HepG2 (cell line): Measurements from ENCODE around the gene GRIK5.

ENCODE experiments used
- ETV5 ChIP-seq: IDR thresholded peaks from 2 replicates; pipeline ENCODE4 v1.6.1; 2018; ENCODE audit warnings: missing biosample characterization, missing genetic modification reagents, inconsistent platforms, borderline replicate concordance
- EZH2 ChIP-seq: conservative IDR thresholded peaks from 2 replicates; pipeline ENCODE4 v1.6.1; 2012; ENCODE audit warnings: mild to moderate bottlenecking, low read depth, low read length, moderate library complexity
- MBD4 ChIP-seq: IDR thresholded peaks from 2 replicates; pipeline ENCODE4 v1.6.1; 2012; ENCODE audit warnings: low read length, inconsistent platforms, borderline replicate concordance
- POLR2A ChIP-seq, 2 experiments: IDR thresholded peaks; 2 replicates each; pipeline ENCODE4 v1.6.1; 2011; ENCODE audit warnings: low read depth in 2 of 2, low read length in 2 of 2, mild to moderate bottlenecking in 1 of 2, moderate library complexity in 1 of 2; ENCODE audit not compliant: insufficient read depth in 1 of 2
- SP1 ChIP-seq, 2 experiments: fragments of 450-650 bp in 1 of 2; sonication (generic) in 1 of 2; formaldehyde crosslinking in 1 of 2; IDR thresholded peaks; 2 replicates each; pipeline versions ENCODE4 v1.4.0 to v1.6.1; 2016 to 2020; ENCODE audit warnings: missing genetic modification reagents in 1 of 2
- TBL1XR1 ChIP-seq: fragments of 150-350 bp; IDR thresholded peaks from 2 replicates; pipeline ENCODE4 v1.6.1; 2014; ENCODE audit warnings: borderline replicate concordance, low read length; ENCODE audit not compliant: partially characterized antibody
- YY1 ChIP-seq: IDR thresholded peaks from 2 replicates; pipeline ENCODE4 v1.6.1; 2011; ENCODE audit warnings: low read length, low read depth, moderate library complexity, mild to moderate bottlenecking; ENCODE audit not compliant: insufficient read depth, insufficient replicate concordance
- ZMYM2 ChIP-seq: sonication (generic); formaldehyde crosslinking; IDR thresholded peaks from 2 replicates; pipeline ENCODE4 v1.8.0; 2022; ENCODE audit warnings: mild to moderate bottlenecking, missing genetic modification reagents
- ZNF232 ChIP-seq: sonication (generic); formaldehyde crosslinking; IDR thresholded peaks from 2 replicates; pipeline ENCODE4 v1.4.0; 2020; ENCODE audit warnings: missing genetic modification reagents, borderline replicate concordance
- TF ChIP-seq, protein P1 (sequence below): sonication (generic); formaldehyde crosslinking; IDR thresholded peaks from 2 replicates; pipeline ENCODE4 v1.5.0; 2020; ENCODE audit warnings: missing genetic modification reagents
- TF ChIP-seq, protein P2 (sequence below), 2 experiments: IDR thresholded peaks; 2 replicates each; pipeline ENCODE4 v1.6.1; 2011 to 2012; ENCODE audit warnings: low read length in 2 of 2, borderline replicate concordance in 1 of 2, low read depth in 1 of 2, mild to moderate bottlenecking in 1 of 2, moderate library complexity in 1 of 2

DNA sequence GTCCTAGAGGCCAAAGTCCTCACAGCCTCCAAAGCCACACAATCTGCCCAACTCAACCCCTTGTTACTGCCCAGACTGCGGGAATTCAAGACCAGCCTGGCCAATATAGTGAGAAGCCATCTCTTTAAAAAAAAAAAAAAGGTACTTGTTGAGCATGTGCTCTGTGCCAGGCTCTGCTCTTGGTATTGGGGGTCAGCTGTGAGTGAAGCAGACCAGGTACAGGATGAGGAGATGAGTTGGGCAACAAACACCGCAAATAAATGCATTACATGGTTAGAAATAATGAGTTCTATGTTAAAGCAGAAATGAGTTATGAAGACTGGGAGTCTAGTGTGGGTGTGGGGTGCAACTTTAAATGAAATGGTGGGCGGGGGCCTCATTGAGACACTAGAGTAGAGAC, 9.9 kb downstream of the GRIK5 start:
- TF ChIP-seq MBD4 (no peak), YY1 (no peak), ZNF232 (CRISPR knock-in tag) (no peak), EZH2 (no peak), ETV5 (CRISPR knock-in tag) (no peak), ZMYM2 (no peak), TBL1XR1 (no peak), SP1 (IDR thresholded peaks at IDR 0.05) (no peak), SP1 (CRISPR knock-in tag; IDR thresholded peaks at IDR 0.05) (no peak), POLR2A (IDR thresholded peaks at IDR 0.05; ENCODE audit: insufficient read depth in 1 of 2, low read depth in 2 of 2, low read length in 2 of 2) (no peak)
- TF ChIP-seq, protein P1, sequence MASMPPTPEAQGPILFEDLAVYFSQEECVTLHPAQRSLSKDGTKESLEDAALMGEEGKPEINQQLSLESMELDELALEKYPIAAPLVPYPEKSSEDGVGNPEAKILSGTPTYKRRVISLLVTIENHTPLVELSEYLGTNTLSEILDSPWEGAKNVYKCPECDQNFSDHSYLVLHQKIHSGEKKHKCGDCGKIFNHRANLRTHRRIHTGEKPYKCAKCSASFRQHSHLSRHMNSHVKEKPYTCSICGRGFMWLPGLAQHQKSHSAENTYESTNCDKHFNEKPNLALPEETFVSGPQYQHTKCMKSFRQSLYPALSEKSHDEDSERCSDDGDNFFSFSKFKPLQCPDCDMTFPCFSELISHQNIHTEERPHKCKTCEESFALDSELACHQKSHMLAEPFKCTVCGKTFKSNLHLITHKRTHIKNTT, result no peak
- TF ChIP-seq, protein P2, sequence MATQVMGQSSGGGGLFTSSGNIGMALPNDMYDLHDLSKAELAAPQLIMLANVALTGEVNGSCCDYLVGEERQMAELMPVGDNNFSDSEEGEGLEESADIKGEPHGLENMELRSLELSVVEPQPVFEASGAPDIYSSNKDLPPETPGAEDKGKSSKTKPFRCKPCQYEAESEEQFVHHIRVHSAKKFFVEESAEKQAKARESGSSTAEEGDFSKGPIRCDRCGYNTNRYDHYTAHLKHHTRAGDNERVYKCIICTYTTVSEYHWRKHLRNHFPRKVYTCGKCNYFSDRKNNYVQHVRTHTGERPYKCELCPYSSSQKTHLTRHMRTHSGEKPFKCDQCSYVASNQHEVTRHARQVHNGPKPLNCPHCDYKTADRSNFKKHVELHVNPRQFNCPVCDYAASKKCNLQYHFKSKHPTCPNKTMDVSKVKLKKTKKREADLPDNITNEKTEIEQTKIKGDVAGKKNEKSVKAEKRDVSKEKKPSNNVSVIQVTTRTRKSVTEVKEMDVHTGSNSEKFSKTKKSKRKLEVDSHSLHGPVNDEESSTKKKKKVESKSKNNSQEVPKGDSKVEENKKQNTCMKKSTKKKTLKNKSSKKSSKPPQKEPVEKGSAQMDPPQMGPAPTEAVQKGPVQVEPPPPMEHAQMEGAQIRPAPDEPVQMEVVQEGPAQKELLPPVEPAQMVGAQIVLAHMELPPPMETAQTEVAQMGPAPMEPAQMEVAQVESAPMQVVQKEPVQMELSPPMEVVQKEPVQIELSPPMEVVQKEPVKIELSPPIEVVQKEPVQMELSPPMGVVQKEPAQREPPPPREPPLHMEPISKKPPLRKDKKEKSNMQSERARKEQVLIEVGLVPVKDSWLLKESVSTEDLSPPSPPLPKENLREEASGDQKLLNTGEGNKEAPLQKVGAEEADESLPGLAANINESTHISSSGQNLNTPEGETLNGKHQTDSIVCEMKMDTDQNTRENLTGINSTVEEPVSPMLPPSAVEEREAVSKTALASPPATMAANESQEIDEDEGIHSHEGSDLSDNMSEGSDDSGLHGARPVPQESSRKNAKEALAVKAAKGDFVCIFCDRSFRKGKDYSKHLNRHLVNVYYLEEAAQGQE (IDR thresholded peaks at IDR 0.05; ENCODE audit: borderline replicate concordance in 1 of 2, low read depth in 1 of 2, low read length in 2 of 2), result no peak
